Fibroblast of lung (primary cell): Measurements from ENCODE around the gene CTDSP2.

Source experiments
- EZH2 ChIP-seq: IDR thresholded peaks from 2 replicates; pipeline ENCODE4 v1.5.1; 2012; ENCODE audit warnings: low read length, control low read depth, mild to moderate bottlenecking; ENCODE audit errors: missing control alignments
- TF ChIP-seq, protein P1 (sequence below), 2 donors: IDR thresholded peaks in 1 of 2; conservative IDR thresholded peaks in 1 of 2; 1 replicate in 1 of 2; 2 replicates in 1 of 2; pipeline ENCODE4 v1.5.1; 2011 to 2012; ENCODE audit warnings: low read length in 2 of 2, control low read depth in 1 of 2, inconsistent platforms in 1 of 2, low read depth in 1 of 2, mild to moderate bottlenecking in 1 of 2

DNA sequence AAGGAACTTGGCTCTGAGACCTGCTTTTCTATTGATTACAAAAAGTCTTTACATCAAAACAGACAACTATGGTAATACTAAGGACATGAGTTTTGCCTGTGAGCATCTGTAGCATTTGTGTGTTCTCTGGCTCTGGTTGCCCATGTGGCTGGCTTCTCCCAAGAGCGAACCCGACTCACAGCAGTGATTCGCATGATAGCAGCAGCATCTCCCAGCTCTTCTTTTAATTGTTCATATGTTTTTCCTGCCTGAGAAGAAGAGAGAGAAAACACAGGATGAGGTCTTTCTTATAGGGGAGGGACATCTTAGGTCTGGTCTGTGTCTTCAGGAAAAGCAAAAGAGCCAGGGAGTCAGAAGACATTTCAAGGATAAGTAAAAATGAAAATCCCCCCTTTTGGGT is 45.6 kb downstream of the CTDSP2 start:
- TF ChIP-seq, protein P1, sequence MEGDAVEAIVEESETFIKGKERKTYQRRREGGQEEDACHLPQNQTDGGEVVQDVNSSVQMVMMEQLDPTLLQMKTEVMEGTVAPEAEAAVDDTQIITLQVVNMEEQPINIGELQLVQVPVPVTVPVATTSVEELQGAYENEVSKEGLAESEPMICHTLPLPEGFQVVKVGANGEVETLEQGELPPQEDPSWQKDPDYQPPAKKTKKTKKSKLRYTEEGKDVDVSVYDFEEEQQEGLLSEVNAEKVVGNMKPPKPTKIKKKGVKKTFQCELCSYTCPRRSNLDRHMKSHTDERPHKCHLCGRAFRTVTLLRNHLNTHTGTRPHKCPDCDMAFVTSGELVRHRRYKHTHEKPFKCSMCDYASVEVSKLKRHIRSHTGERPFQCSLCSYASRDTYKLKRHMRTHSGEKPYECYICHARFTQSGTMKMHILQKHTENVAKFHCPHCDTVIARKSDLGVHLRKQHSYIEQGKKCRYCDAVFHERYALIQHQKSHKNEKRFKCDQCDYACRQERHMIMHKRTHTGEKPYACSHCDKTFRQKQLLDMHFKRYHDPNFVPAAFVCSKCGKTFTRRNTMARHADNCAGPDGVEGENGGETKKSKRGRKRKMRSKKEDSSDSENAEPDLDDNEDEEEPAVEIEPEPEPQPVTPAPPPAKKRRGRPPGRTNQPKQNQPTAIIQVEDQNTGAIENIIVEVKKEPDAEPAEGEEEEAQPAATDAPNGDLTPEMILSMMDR (conservative IDR thresholded peaks at IDR 0.05 in 1 of 2, IDR thresholded peaks at IDR 0.05 in 1 of 2; ENCODE audit: low read depth in 1 of 2, low read length in 2 of 2), result no peak
- TF ChIP-seq EZH2, result no peak
